ENCODE data around the gene TMEM163.

- no peak for TF ChIP-seq POLR2A (IDR thresholded peaks at IDR 0.05)
- TF ChIP-seq CTCF (IDR thresholded peaks at IDR 0.05) = no peak
- TF ChIP-seq EP300 (IDR thresholded peaks at IDR 0.05) = no peak
Observed at GRCh38 chr2:134441153-134441863, 277.5 kb downstream of the TMEM163 start.
